Astrocyte of the cerebellum (primary cell): ENCODE data around the gene SAA1.

Experiments
- DNase-seq: peaks from one replicate; pipeline ENCODE4 v3.0.0-alpha.2; 2011; ENCODE audit warnings: low read depth
- H3K4me3 ChIP-seq: 2 replicates; pipeline ENCODE4 v1.5.1; 2011; ENCODE audit warnings: mild to moderate bottlenecking, low read depth, low read length, moderate library complexity
- in situ Hi-C: cut with HindIII; loops from 2 replicates; pipeline ENCODE4 v1.10.0; 2017; ENCODE audit warnings: low sequenced_read_pairs
- TF ChIP-seq, protein P1 (sequence below): IDR thresholded peaks from 2 replicates; pipeline ENCODE4 v1.5.1; 2012; ENCODE audit warnings: low read length, low read depth, moderate library complexity, mild to moderate bottlenecking; ENCODE audit errors: missing control alignments

Gene SAA1

DNA sequence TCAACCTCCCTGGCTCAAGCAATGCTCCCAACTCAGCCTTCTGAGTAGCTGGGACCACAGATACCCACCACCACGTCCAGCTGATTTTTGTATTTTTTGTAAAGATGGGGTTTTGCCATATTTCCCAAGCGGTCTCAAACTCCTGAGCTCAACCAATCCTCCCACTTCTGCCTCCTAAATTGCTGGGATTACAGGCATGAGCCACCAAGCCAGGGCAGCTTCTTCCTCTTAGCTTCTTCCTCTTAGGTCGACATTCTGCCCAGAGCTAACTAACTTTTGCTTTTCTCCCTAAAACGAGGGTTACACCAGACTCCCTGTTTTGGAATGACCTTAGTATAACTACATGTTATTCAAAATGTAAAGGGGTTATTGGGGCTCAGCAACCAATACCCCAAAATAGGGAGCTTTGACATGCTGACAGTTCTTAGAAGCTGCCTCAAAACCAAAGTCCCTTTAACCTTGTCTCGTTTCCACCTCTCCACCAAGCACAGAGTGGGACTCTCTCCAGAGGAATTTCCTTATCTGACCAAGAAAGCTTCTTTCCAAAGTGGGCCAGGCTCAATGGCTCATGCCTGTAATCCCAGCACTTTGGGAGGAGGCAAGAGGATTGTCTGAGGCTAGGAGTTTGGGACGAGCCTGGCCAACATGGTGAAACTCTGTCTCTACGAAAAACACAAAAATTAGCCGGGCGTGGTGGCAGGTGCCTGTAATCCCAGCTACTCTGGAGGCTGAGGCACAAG lies 48.9 kb downstream of the SAA1 start:
- no peak overlapping the region for H3K4me3 ChIP-seq
- DNase-seq = no peak
- TF ChIP-seq, protein P1, sequence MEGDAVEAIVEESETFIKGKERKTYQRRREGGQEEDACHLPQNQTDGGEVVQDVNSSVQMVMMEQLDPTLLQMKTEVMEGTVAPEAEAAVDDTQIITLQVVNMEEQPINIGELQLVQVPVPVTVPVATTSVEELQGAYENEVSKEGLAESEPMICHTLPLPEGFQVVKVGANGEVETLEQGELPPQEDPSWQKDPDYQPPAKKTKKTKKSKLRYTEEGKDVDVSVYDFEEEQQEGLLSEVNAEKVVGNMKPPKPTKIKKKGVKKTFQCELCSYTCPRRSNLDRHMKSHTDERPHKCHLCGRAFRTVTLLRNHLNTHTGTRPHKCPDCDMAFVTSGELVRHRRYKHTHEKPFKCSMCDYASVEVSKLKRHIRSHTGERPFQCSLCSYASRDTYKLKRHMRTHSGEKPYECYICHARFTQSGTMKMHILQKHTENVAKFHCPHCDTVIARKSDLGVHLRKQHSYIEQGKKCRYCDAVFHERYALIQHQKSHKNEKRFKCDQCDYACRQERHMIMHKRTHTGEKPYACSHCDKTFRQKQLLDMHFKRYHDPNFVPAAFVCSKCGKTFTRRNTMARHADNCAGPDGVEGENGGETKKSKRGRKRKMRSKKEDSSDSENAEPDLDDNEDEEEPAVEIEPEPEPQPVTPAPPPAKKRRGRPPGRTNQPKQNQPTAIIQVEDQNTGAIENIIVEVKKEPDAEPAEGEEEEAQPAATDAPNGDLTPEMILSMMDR = no peak
- in situ Hi-C loops = no loop called here

DNA sequence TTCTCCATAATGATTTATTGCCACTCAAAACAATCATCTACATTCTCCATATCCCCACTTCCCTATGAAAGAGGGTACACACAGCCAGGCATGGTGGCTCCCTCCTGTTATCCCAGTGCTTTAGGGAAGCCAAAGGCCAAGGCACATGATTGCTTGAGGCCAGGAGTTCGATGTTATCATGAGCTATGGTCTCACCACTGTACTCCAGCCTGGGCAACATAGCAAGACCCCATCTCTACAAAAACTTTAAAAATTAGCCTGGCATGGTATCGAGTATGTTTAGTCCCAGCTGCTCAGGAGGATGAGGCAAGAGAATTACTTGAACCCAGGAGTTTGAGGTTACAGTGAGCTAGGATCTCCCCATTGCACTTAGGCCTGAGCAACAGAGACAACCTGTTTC lies 49.8 kb downstream of the SAA1 start:
- TF ChIP-seq, protein P1 = no peak
- in situ Hi-C loops = no loop called here
- DNase-seq = no peak
- H3K4me3 ChIP-seq = no peak overlapping the region

DNA sequence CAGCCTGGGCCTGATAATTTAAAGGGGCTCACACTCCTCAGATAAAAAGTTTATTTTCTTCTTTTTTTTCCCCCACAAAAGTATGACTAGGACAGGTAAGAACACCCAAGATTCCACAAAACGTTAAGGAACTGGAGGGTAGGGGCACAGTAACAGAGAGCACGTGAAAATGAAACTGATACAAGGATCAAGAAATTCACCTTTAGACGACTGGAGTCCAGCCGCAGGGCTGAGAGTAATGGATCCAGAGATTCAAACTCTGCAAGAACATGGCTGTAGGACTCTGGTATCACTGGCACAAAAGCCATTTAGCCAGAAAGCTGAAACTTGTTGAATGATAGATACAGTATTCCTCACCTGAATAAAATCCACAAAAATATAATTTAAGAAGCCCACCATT lies 51.5 kb downstream of the SAA1 start:
- in situ Hi-C loops = no loop called here
- H3K4me3 ChIP-seq = no peak overlapping the region
- TF ChIP-seq, protein P1 = no peak
- no peak for DNase-seq
